K562 (cell line): ENCODE data around the gene ZMIZ1. TPM values are rescaled to one million over a fixed set of nuclear protein-coding genes. Genes with fewer than 3 reads are reported as not detected.

Experiments used
- ARHGAP35 ChIP-seq: fragments of 450-650 bp; IDR thresholded peaks from 2 replicates; pipeline ENCODE4 v1.6.1; 2018; ENCODE audit not compliant: partially characterized antibody
- CCAR2 ChIP-seq: fragments of 200-400 bp; formaldehyde crosslinking; IDR thresholded peaks from 2 replicates; pipeline ENCODE4 v1.6.1; 2017; ENCODE audit warnings: mild to moderate bottlenecking, low read depth, low read length
- E2F3 ChIP-seq: fragments of 250-450 bp; sonication (Bioruptor Pico); IDR thresholded peaks from 2 replicates; pipeline ENCODE4 v1.4.0; 2020; ENCODE audit warnings: mild to moderate bottlenecking
- ETV5 ChIP-seq: sonication (generic); formaldehyde crosslinking; IDR thresholded peaks from 2 replicates; pipeline ENCODE4 v1.4.0; 2020; ENCODE audit warnings: low read depth, mild to moderate bottlenecking, missing genetic modification reagents
- EWSR1 ChIP-seq: fragments of 450-650 bp; IDR thresholded peaks from 2 replicates; pipeline ENCODE4 v1.6.1; 2018; ENCODE audit warnings: borderline replicate concordance, mild to moderate bottlenecking, low read depth, moderate library complexity; ENCODE audit not compliant: partially characterized antibody
- NR2F6 ChIP-seq: fragments of 450-650 bp; formaldehyde crosslinking; IDR thresholded peaks from 2 replicates; pipeline ENCODE4 v1.4.0; 2020; ENCODE audit warnings: mild to moderate bottlenecking
- PCBP2 ChIP-seq: fragments of 200-400 bp; formaldehyde crosslinking; IDR thresholded peaks from 2 replicates; pipeline ENCODE4 v1.6.1; 2018; ENCODE audit warnings: low read length, low read depth, mild to moderate bottlenecking, moderate library complexity; ENCODE audit not compliant: poor library complexity, severe bottlenecking
- PTBP1 ChIP-seq: fragments of 200-400 bp; formaldehyde crosslinking; IDR thresholded peaks from 2 replicates; pipeline ENCODE4 v1.6.1; 2017; ENCODE audit warnings: low read depth, low read length
- RREB1 ChIP-seq: fragments of 250-450 bp; sonication (Bioruptor Pico); IDR thresholded peaks from 2 replicates; pipeline ENCODE4 v1.4.0; 2020
- SAFB ChIP-seq: fragments of 200-400 bp; formaldehyde crosslinking; IDR thresholded peaks from 2 replicates; pipeline ENCODE4 v1.6.1; 2017; ENCODE audit warnings: low read depth, low read length, borderline replicate concordance
- SMC3 ChIP-seq: conservative IDR thresholded peaks from 2 replicates; pipeline ENCODE4 v1.6.1; 2011; ENCODE audit warnings: low read depth, low read length, improper control_type of control experiment; ENCODE audit not compliant: insufficient read depth
- TCF7L2 ChIP-seq: fragments of 150-350 bp; IDR thresholded peaks from 2 replicates; pipeline ENCODE4 v1.6.1; 2016; ENCODE audit warnings: low read depth, mild to moderate bottlenecking, low read length, moderate library complexity
- TCFL5 ChIP-seq: fragments of 250-450 bp; sonication (Bioruptor Pico); conservative IDR thresholded peaks from 2 replicates; pipeline ENCODE4 v1.6.1; 2021; ENCODE audit warnings: mild to moderate bottlenecking, moderate library complexity, matching md5 sums
- ZBTB1 ChIP-seq: sonication (generic); formaldehyde crosslinking; IDR thresholded peaks from 2 replicates; pipeline ENCODE4 v1.8.1; 2023; ENCODE audit warnings: missing genetic modification reagents, low read depth, mild to moderate bottlenecking, borderline replicate concordance
- ZNF239 ChIP-seq: fragments of 250-450 bp; sonication (Bioruptor Pico); IDR thresholded peaks from 2 replicates; pipeline ENCODE4 v1.4.0; 2020; ENCODE audit warnings: mild to moderate bottlenecking
- ZNF282 ChIP-seq: sonication (generic); formaldehyde crosslinking; IDR thresholded peaks from 2 replicates; pipeline ENCODE4 v1.8.1; 2023; ENCODE audit warnings: missing genetic modification reagents
- ZNF41 ChIP-seq: fragments of 250-450 bp; sonication (Bioruptor Pico); conservative IDR thresholded peaks from 2 replicates; pipeline ENCODE4 v1.4.0; 2020; ENCODE audit warnings: mild to moderate bottlenecking
- ZNF561 ChIP-seq: fragments of 450-650 bp; formaldehyde crosslinking; conservative IDR thresholded peaks from 2 replicates; pipeline ENCODE4 v1.4.0; 2020; ENCODE audit warnings: mild to moderate bottlenecking, moderate library complexity
- polyA plus RNA-seq, 8 experiments: library from polyadenylated mRNA; depleted of rRNA in 4 of 8; stranded (reverse) in 5 of 8; unstranded in 3 of 8; fragments of >200 nt; fragmentation: Nextera tagmentation in 2 of 8; fragmentation: Illumina TruSeq in 1 of 8; extraction: Ambion mirVana in 2 of 8; extraction: Trizol in 1 of 8; gene quantifications; 2 replicates each; pipeline versions ENCODE4 v1.2.1 to v1.2.3, GENCODE V29; 2011 to 2014; ENCODE audit warnings: inconsistent platforms in 1 of 8, missing spikeins in 1 of 8
- total RNA-seq, 7 experiments: library from RNA; depleted of rRNA in 6 of 7; stranded (reverse); fragments of >200 nt in 6 of 7; fragmentation: Illumina TruSeq in 2 of 7; extraction: Trizol in 2 of 7; gene quantifications; 2 replicates each; pipeline versions ENCODE4 v1.2.1 to v1.2.3, GENCODE V29; 2011 to 2021; ENCODE audit warnings: low replicate concordance in 1 of 7
- TF ChIP-seq, protein P1 (sequence below): fragments of 250-450 bp; sonication (Bioruptor Pico); IDR thresholded peaks from 2 replicates; pipeline ENCODE4 v1.9.0; 2021; ENCODE audit warnings: mild to moderate bottlenecking, inconsistent platforms

Gene ZMIZ1
- total and polyA plus RNA-seq, 9 of the 15 experiments (the other 6 are each of a cell fraction or from before 2014, with no cell fraction given), result 1.0 to 37.3 (median 4.3) TPM

- no peak for TF ChIP-seq ZBTB1 (CRISPR knock-in tag)
- TF ChIP-seq TCF7L2, result no peak
- peak; percentile 93 for TF ChIP-seq SAFB
- TF ChIP-seq PTBP1, result no peak
- no peak for TF ChIP-seq TCFL5 (CRISPR knock-in tag)
- no peak for TF ChIP-seq ZNF239 (CRISPR knock-in tag)
- TF ChIP-seq E2F3, result no peak
- no peak for TF ChIP-seq EWSR1
- TF ChIP-seq ZNF282, result no peak
- no peak for TF ChIP-seq CCAR2
- TF ChIP-seq ZNF561 (CRISPR knock-in tag), result no peak
- no peak for TF ChIP-seq PCBP2
- TF ChIP-seq RREB1 (CRISPR knock-in tag), result 0 out of 2 replicates have a peak, but pooled peaks have one; percentile 39
- TF ChIP-seq ETV5 (CRISPR knock-in tag), result no peak; the same call in 1 of the 2 replicates
- no peak for TF ChIP-seq NR2F6 (CRISPR knock-in tag)
- TF ChIP-seq ARHGAP35, result peak; percentile 82
- TF ChIP-seq ZNF41 (CRISPR knock-in tag), result no peak
- TF ChIP-seq, protein P1, sequence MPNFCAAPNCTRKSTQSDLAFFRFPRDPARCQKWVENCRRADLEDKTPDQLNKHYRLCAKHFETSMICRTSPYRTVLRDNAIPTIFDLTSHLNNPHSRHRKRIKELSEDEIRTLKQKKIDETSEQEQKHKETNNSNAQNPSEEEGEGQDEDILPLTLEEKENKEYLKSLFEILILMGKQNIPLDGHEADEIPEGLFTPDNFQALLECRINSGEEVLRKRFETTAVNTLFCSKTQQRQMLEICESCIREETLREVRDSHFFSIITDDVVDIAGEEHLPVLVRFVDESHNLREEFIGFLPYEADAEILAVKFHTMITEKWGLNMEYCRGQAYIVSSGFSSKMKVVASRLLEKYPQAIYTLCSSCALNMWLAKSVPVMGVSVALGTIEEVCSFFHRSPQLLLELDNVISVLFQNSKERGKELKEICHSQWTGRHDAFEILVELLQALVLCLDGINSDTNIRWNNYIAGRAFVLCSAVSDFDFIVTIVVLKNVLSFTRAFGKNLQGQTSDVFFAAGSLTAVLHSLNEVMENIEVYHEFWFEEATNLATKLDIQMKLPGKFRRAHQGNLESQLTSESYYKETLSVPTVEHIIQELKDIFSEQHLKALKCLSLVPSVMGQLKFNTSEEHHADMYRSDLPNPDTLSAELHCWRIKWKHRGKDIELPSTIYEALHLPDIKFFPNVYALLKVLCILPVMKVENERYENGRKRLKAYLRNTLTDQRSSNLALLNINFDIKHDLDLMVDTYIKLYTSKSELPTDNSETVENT (CRISPR knock-in tag), result no peak
- peak; percentile 31; the same call in 1 of the 2 replicates for TF ChIP-seq SMC3
Observed at GRCh38 chr10:79067241-79068202, 1.2 kb upstream of the ZMIZ1 start (continued).
